SU-DHL-6 (cell line): ENCODE measurements around the gene TBKBP1.

ENCODE experiments used
- H2AFZ ChIP-seq: fragments of 200-600 bp; sonication (generic); 2 replicates; pipeline ENCODE4 v1.6.1; 2014; ENCODE audit warnings: low read depth, mild to moderate bottlenecking, moderate library complexity, mixed read lengths, antibody characterized with exemption, low read length; ENCODE audit not compliant: severe bottlenecking
- H3F3A ChIP-seq: fragments of 200-600 bp; shearing (Covaris generic); 2 replicates; pipeline ENCODE4 v1.6.0; 2016; ENCODE audit warnings: antibody characterized with exemption, mild to moderate bottlenecking; ENCODE audit not compliant: insufficient read depth
- H3K27ac ChIP-seq: fragments of 200-600 bp; sonication (generic); 2 replicates; pipeline ENCODE4 v1.5.1; 2016; ENCODE audit warnings: low read depth, mild to moderate bottlenecking, low read length, moderate library complexity, mixed read lengths
- H3K27me3 ChIP-seq: fragments of 200-600 bp; sonication (generic), shearing (Covaris generic); 2 replicates; pipeline ENCODE4 v1.6.0; 2014; ENCODE audit warnings: mild to moderate bottlenecking, low read length
- H3K36me3 ChIP-seq: fragments of 200-600 bp; sonication (generic); 2 replicates; pipeline ENCODE4 v1.6.1; 2014; ENCODE audit warnings: mild to moderate bottlenecking, low read length, mixed read lengths
- H3K4me2 ChIP-seq: fragments of 300-600, 200-600 bp; shearing (Covaris generic), sonication (generic); 2 replicates; pipeline ENCODE4 v1.6.0; 2014; ENCODE audit warnings: low read length, low read depth, mild to moderate bottlenecking; ENCODE audit not compliant: poor library complexity, severe bottlenecking
- H3K4me3 ChIP-seq: fragments of 200-600 bp; sonication (generic); 2 replicates; pipeline ENCODE4 v1.5.1; 2014; ENCODE audit warnings: antibody characterized with exemption, low read length, mild to moderate bottlenecking, mixed read lengths; ENCODE audit not compliant: insufficient read depth, poor library complexity, severe bottlenecking
- H3K79me2 ChIP-seq: fragments of 200-600 bp; sonication (generic); 2 replicates; pipeline ENCODE4 v1.6.1; 2014; ENCODE audit warnings: mild to moderate bottlenecking, low read length, moderate library complexity; ENCODE audit not compliant: insufficient read depth
- H3K9ac ChIP-seq: fragments of 200-600 bp; sonication (generic); 2 replicates; pipeline ENCODE4 v1.7.0; 2014; ENCODE audit warnings: mild to moderate bottlenecking, low read length
- H3K9me2 ChIP-seq: fragments of 200-600 bp; sonication (generic); replicated peaks from 2 replicates; pipeline ENCODE4 v1.6.1; 2014; ENCODE audit warnings: low read length; ENCODE audit not compliant: insufficient read depth
- H3K9me3 ChIP-seq: fragments of 200-600 bp; sonication (generic); 2 replicates; pipeline ENCODE4 v1.6.1; 2014; ENCODE audit warnings: low read length, mixed read lengths; ENCODE audit not compliant: insufficient read depth
- H4K20me1 ChIP-seq: fragments of 200-600 bp; sonication (generic); 2 replicates; pipeline ENCODE4 v1.6.1; 2014; ENCODE audit warnings: low read depth, mild to moderate bottlenecking, antibody characterized with exemption, low read length, moderate library complexity, mixed read lengths
- CTCF ChIP-seq: fragments of 200-600 bp; sonication (generic); IDR thresholded peaks from one replicate; pipeline ENCODE4 v1.5.1; 2017; ENCODE audit warnings: antibody characterized with exemption, mild to moderate bottlenecking, low read length, moderate library complexity; ENCODE audit not compliant: insufficient read depth, poor library complexity, severe bottlenecking
- EZH2phosphoT487 ChIP-seq: fragments of 200-600 bp; sonication (generic), shearing (Covaris generic); conservative IDR thresholded peaks from 2 replicates; pipeline ENCODE4 v1.6.1; 2018; ENCODE audit warnings: mild to moderate bottlenecking, antibody characterized with exemption, low read length, moderate library complexity, mixed read lengths

The TBKBP1 gene

GRCh38 chr17:47720196-47720595, 26.2 kb downstream of the TBKBP1 start:
- TF ChIP-seq CTCF = no peak
- no peak for TF ChIP-seq EZH2phosphoT487
- Histone ChIP-seq H3K9ac (no peak overlapping the region), H3K4me2 (no peak overlapping the region), H2AFZ (no peak overlapping the region), H3K4me3 (no peak overlapping the region), H3K9me3 (no peaks in the 10 kb centered on the region), H3K27me3 (no peaks in the 10 kb centered on the region), H3K27ac (no peak overlapping the region), H3F3A (no peaks in the 10 kb centered on the region), H3K36me3 (no peaks in the 10 kb centered on the region), H3K79me2 (no peaks in the 10 kb centered on the region), H3K9me2 (no peaks in the 10 kb centered on the region), H4K20me1 (no peaks in the 10 kb centered on the region)

- H3K4me2 ChIP-seq = no peak overlapping the region
- no peak overlapping the region for H3K4me3 ChIP-seq
- TF ChIP-seq EZH2phosphoT487 = no peak
- TF ChIP-seq CTCF = no peak
- H3F3A ChIP-seq = no peaks in the 10 kb centered on the region
- no peaks in the 10 kb centered on the region for H3K9me2 ChIP-seq
- H3K27me3 ChIP-seq = no peaks in the 10 kb centered on the region
- no peaks in the 10 kb centered on the region for H4K20me1 ChIP-seq
- no peaks in the 10 kb centered on the region for H3K79me2 ChIP-seq
- H3K9ac ChIP-seq = no peak overlapping the region
- H3K27ac ChIP-seq = no peak overlapping the region
- no peaks in the 10 kb centered on the region for H3K36me3 ChIP-seq
- no peaks in the 10 kb centered on the region for H3K9me3 ChIP-seq
- H2AFZ ChIP-seq = no peak overlapping the region
These were observed 27.0 kb downstream of the TBKBP1 start for GRCh38 chr17:47720754-47721533.

GRCh38 chr17:47721725-47722124, 27.8 kb downstream of the TBKBP1 start:
- H3K9ac ChIP-seq = no peak overlapping the region
- no peak overlapping the region for H2AFZ ChIP-seq
- H3F3A ChIP-seq = no peaks in the 10 kb centered on the region
- no peaks in the 10 kb centered on the region for H3K9me2 ChIP-seq
- no peaks in the 10 kb centered on the region for H3K9me3 ChIP-seq
- TF ChIP-seq EZH2phosphoT487 = no peak
- no peak for TF ChIP-seq CTCF
- no peak overlapping the region for H3K4me3 ChIP-seq
- H3K27me3 ChIP-seq = no peaks in the 10 kb centered on the region
- no peak overlapping the region for H3K27ac ChIP-seq
- no peaks in the 10 kb centered on the region for H4K20me1 ChIP-seq
- no peak overlapping the region for H3K4me2 ChIP-seq
- no peaks in the 10 kb centered on the region for H3K79me2 ChIP-seq
- H3K36me3 ChIP-seq = no peaks in the 10 kb centered on the region
